ENCODE results near the gene SLC2A9. TPM values are rescaled to one million over a fixed set of nuclear protein-coding genes. Genes with fewer than 3 reads are reported as not detected.

Gene SLC2A9
- total RNA-seq, 1 donor from 2014 or later: 3.1 TPM

DNA sequence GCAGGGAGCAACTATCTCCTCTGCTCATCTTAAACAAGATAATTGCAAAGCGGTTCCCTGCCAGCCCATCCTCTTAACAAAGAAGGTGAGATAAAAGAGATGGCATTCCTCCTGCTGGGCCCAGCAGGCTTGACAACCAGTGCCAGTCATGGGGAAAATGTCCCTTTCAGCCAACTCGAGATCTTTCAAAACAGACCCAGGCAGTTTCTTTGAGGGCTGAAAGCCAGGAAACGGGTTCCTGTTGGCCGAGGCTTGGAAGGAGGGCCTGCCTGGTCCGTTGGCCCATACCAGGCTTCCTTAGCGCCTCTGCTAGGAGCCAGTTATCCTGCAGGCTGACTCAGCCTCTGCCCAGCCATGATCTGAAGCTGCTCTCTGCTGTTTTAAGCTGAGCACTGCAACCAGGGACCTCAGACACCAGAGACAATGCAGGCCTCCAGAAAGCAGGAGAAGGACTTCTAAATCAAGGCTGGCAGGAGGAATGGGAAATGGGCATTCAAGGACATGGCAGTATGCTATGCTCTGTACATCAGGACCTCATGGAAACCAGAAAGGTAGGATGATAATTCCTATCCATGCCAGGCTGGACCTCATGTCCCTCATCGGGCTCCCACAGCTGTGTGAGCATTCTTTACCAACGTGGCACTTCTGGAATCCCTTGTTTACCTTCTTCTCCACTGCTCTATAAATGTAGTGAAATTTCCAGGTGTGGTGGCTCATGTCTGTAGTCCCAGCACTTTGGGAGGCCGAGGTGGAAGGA lies 42.4 kb upstream of the SLC2A9 start:
- H3K4me3 Mint-ChIP-seq (ENCODE audit: low read depth): no peak overlapping the region
- TF ChIP-seq, protein P1, sequence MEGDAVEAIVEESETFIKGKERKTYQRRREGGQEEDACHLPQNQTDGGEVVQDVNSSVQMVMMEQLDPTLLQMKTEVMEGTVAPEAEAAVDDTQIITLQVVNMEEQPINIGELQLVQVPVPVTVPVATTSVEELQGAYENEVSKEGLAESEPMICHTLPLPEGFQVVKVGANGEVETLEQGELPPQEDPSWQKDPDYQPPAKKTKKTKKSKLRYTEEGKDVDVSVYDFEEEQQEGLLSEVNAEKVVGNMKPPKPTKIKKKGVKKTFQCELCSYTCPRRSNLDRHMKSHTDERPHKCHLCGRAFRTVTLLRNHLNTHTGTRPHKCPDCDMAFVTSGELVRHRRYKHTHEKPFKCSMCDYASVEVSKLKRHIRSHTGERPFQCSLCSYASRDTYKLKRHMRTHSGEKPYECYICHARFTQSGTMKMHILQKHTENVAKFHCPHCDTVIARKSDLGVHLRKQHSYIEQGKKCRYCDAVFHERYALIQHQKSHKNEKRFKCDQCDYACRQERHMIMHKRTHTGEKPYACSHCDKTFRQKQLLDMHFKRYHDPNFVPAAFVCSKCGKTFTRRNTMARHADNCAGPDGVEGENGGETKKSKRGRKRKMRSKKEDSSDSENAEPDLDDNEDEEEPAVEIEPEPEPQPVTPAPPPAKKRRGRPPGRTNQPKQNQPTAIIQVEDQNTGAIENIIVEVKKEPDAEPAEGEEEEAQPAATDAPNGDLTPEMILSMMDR (IDR thresholded peaks at IDR 0.05; ENCODE audit: unreplicated experiment): peak; percentile 47
- H3K27ac Mint-ChIP-seq: no peak overlapping the region
- H3K27me3 Mint-ChIP-seq: no peaks in the 10 kb centered on the region
- H3K4me1 Mint-ChIP-seq (ENCODE audit: low read depth): peaks cover 2% of the 10 kb centered on the region
- no peak for DNase-seq (ENCODE audit: low spot score, unreplicated experiment)
- H3K9me3 Mint-ChIP-seq (ENCODE audit: low read depth): no peaks in the 10 kb centered on the region
- H3K36me3 Mint-ChIP-seq (ENCODE audit: insufficient read depth): no peaks in the 10 kb centered on the region

DNA sequence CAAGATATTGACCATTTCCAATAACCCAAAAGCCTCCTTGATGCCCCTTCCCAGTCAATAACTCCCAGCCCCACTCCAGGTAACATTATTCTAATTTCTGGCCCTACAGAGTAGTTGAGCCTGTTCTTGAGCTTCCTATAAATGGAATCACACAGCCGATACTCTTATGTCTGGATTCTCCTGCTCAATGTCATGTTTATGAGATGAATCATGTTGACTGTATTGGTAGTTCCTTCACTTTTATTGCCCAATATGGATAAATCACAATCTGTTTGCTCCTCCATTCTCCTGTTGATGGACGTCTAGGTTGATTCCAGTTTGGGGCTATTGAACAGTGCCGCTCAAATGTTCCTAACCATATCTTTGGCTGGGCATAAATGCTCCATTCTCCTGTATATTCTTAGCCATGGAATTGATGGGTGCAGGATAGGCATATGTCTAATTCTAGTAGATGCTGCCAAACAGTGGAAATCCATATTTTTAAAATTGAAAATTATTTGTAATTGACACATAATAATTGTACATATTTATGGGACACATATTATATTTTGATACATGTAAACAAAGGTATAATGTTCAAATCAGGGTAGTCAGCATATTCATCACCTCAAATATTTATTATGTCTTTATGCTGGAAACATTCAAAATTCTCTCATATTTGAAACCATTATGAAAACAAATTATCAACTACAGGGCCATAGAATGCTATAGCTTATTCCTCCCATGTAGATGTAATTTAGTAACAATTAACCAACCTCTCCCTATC lies 40.5 kb upstream of the SLC2A9 start:
- Mint-ChIP-seq H3K4me3 (ENCODE audit: low read depth) (no peak overlapping the region), H3K4me1 (ENCODE audit: low read depth) (peaks cover 2% of the 10 kb centered on the region), H3K9me3 (ENCODE audit: low read depth) (no peaks in the 10 kb centered on the region), H3K27ac (no peak overlapping the region), H3K36me3 (ENCODE audit: insufficient read depth) (no peaks in the 10 kb centered on the region), H3K27me3 (no peaks in the 10 kb centered on the region)
- TF ChIP-seq, protein P1 (IDR thresholded peaks at IDR 0.05; ENCODE audit: unreplicated experiment): no peak
- DNase-seq (ENCODE audit: low spot score, unreplicated experiment): no peak

DNA sequence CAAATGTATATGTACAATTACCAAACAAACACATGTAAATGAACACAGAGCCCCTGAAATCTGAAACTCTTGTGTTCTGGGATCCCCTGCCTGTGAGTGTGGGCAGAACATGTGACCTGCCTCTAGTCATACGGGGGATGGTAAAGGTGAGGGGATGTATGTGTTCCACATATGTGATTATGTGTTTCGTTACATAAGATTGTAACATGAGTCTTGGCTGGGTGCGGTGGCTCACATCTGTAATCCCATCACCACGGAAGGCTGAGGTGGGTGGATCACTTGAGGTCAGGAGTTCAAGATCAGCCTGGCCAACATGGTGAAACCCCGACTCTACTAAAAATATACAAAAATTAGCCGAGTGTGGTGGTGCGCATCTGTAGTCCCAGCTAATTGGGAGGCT lies 37.1 kb upstream of the SLC2A9 start:
- peaks cover 13% of the 10 kb centered on the region for H3K4me1 Mint-ChIP-seq (ENCODE audit: low read depth)
- TF ChIP-seq, protein P1 (IDR thresholded peaks at IDR 0.05; ENCODE audit: unreplicated experiment): no peak
- no peak for DNase-seq (ENCODE audit: low spot score, unreplicated experiment)

GRCh38 chr4:10057023-10057395 lies 35.7 kb upstream of the SLC2A9 start:
- Mint-ChIP-seq H3K27ac (no peak overlapping the region), H3K36me3 (ENCODE audit: insufficient read depth) (no peaks in the 10 kb centered on the region), H3K4me3 (ENCODE audit: low read depth) (no peak overlapping the region), H3K9me3 (ENCODE audit: low read depth) (no peaks in the 10 kb centered on the region), H3K4me1 (ENCODE audit: low read depth) (peaks cover 15% of the 10 kb centered on the region), H3K27me3 (no peaks in the 10 kb centered on the region)
- TF ChIP-seq, protein P1 (IDR thresholded peaks at IDR 0.05; ENCODE audit: unreplicated experiment): no peak
- no peak for DNase-seq (ENCODE audit: low spot score, unreplicated experiment)

More for the DNA sequence above, 37.1 kb upstream of the SLC2A9 start:
- Mint-ChIP-seq H3K27me3 (no peaks in the 10 kb centered on the region), H3K36me3 (ENCODE audit: insufficient read depth) (no peaks in the 10 kb centered on the region), H3K9me3 (ENCODE audit: low read depth) (no peaks in the 10 kb centered on the region), H3K27ac (no peak overlapping the region), H3K4me3 (ENCODE audit: low read depth) (no peak overlapping the region)

GRCh38 chr4:10056334-10057022 lies 35.2 kb upstream of the SLC2A9 start:
- DNase-seq (ENCODE audit: low spot score, unreplicated experiment): no peak
- no peaks in the 10 kb centered on the region for H3K36me3 Mint-ChIP-seq (ENCODE audit: insufficient read depth)
- peak overlapping the region; percentile 3 for H3K27ac Mint-ChIP-seq
- TF ChIP-seq, protein P1 (IDR thresholded peaks at IDR 0.05; ENCODE audit: unreplicated experiment): no peak
- H3K27me3 Mint-ChIP-seq: peaks cover 2% of the 10 kb centered on the region
- H3K4me3 Mint-ChIP-seq (ENCODE audit: low read depth): no peak overlapping the region
- H3K4me1 Mint-ChIP-seq (ENCODE audit: low read depth): peaks cover 17% of the 10 kb centered on the region
- no peaks in the 10 kb centered on the region for H3K9me3 Mint-ChIP-seq (ENCODE audit: low read depth)

Data from progenitor cell of endocrine pancreas (in vitro differentiated cells).